ENCODE data around the gene MYL2.

GRCh38 chr12:110862329-110862728 lies 58.0 kb downstream of the MYL2 start:
- TF ChIP-seq CTCF (optimal IDR thresholded peaks at IDR 0.05 in 1 of 3, IDR thresholded peaks at IDR 0.05 in 1 of 3, conservative IDR thresholded peaks at IDR 0.05 in 1 of 3; ENCODE audit: extremely low read depth in 1 of 3, insufficient read depth in 2 of 3, low read length in 3 of 3) = no peak
- TF ChIP-seq EZH2 (IDR thresholded peaks at IDR 0.05; ENCODE audit: low read length) = no peak
